PC-9 (cell line): ENCODE data around the gene PCDH9.

Source experiments
- CTCF ChIP-seq: fragments of 200-600 bp; sonication (generic); conservative IDR thresholded peaks from 2 replicates; pipeline ENCODE4 v1.6.1; 2017; ENCODE audit warnings: mixed run types, antibody characterized with exemption, mild to moderate bottlenecking, moderate library complexity
- EZH2 ChIP-seq: fragments of 200-600 bp; sonication (generic); IDR thresholded peaks from 2 replicates; pipeline ENCODE4 v1.8.0; 2017; ENCODE audit warnings: antibody characterized with exemption, low read depth

- TF ChIP-seq CTCF: no peak
- no peak for TF ChIP-seq EZH2
These were observed 676.7 kb downstream of the PCDH9 start for GRCh38 chr13:66553391-66553790.
